VCaP (cell line): ENCODE measurements around the gene PSIP1.

Experiments
- H3K27ac ChIP-seq: fragments of 450-650 bp; 2 replicates; pipeline ENCODE4 v1.5.1; 2017
- CTCF ChIP-seq: fragments of 450-650 bp; conservative IDR thresholded peaks from 2 replicates; pipeline ENCODE4 v1.5.1; 2017; ENCODE audit warnings: mild to moderate bottlenecking, moderate library complexity

PSIP1 gene

GRCh38 chr9:15420796-15421195 lies 90.0 kb downstream of the PSIP1 start:
- TF ChIP-seq CTCF = no peak
- H3K27ac ChIP-seq = no peak overlapping the region

GRCh38 chr9:15417626-15418025 lies 93.1 kb downstream of the PSIP1 start:
- H3K27ac ChIP-seq = no peak overlapping the region
- TF ChIP-seq CTCF = no peak

GRCh38 chr9:15416880-15417279 lies 93.9 kb downstream of the PSIP1 start:
- H3K27ac ChIP-seq = no peak overlapping the region
- TF ChIP-seq CTCF = peak; percentile 65
